Loucy (cell line): Measurements from ENCODE around the gene SHC3.

ENCODE experiments used
- EZH2phosphoT487 ChIP-seq: fragments of 200-600 bp; IDR thresholded peaks from 2 replicates; pipeline ENCODE4 v1.6.1; 2018; ENCODE audit warnings: antibody characterized with exemption, mild to moderate bottlenecking, moderate library complexity, borderline replicate concordance
- TF ChIP-seq, protein P1 (sequence below): fragments of 200-600 bp; sonication (generic); conservative IDR thresholded peaks from 2 replicates; pipeline ENCODE4 v1.5.1; 2014; ENCODE audit warnings: mild to moderate bottlenecking, antibody characterized with exemption, low read length

DNA sequence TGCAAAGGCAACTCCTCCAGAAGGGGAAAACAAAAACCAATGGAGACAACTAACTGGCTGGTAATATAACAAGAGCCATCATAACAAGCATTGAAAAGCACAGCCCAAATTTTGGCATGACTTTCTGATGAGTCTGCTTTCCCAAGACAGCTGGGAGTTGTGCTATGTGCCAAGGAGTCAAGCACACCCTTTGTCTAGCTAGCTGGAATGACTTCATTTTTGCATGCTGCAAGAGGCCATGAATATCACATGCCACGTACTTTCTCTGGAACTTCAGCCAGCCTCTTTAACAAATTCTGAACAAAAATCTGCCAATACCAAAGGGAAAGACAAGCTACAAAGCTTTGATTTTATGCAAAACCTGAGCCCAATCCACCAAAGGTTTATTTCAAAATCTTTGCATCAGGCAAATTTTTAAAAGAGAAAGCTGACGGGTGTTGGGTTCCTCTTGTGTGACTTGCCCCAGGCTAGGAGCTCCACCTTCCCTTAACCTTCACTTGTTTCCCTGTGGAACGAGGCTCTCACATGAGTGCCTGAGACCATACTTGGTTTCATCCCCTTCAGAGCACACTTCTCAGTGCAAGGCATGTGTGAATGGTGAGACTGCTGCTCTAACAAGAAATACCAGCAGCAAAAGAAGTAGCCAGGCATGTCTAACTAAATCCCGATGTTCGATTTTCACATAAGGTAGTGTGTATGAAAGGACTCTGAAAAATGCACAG lies 140.1 kb downstream of the SHC3 start:
- TF ChIP-seq, protein P1, sequence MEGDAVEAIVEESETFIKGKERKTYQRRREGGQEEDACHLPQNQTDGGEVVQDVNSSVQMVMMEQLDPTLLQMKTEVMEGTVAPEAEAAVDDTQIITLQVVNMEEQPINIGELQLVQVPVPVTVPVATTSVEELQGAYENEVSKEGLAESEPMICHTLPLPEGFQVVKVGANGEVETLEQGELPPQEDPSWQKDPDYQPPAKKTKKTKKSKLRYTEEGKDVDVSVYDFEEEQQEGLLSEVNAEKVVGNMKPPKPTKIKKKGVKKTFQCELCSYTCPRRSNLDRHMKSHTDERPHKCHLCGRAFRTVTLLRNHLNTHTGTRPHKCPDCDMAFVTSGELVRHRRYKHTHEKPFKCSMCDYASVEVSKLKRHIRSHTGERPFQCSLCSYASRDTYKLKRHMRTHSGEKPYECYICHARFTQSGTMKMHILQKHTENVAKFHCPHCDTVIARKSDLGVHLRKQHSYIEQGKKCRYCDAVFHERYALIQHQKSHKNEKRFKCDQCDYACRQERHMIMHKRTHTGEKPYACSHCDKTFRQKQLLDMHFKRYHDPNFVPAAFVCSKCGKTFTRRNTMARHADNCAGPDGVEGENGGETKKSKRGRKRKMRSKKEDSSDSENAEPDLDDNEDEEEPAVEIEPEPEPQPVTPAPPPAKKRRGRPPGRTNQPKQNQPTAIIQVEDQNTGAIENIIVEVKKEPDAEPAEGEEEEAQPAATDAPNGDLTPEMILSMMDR = no peak
- no peak for TF ChIP-seq EZH2phosphoT487
